Ascending aorta (tissue), 2 donors: ENCODE data around the gene MAP7D3. TPM values are rescaled to one million over a fixed set of nuclear protein-coding genes. Genes with fewer than 3 reads are reported as not detected.
A peak's percentile ranks its signal among the peaks of the same experiment; 100 is the strongest.

Experiments used
- DNase-seq, 2 donors: peaks; one replicate each; pipeline ENCODE4 v3.0.0-alpha.2; 2019; ENCODE audit warnings: low spot score in 2 of 2
- H3K27ac ChIP-seq, 2 donors: fragments of 200-600 bp; sonication (generic); one replicate each; pipeline ENCODE4 v1.5.1; 2016 to 2017; ENCODE audit warnings: mild to moderate bottlenecking in 1 of 2
- H3K27me3 ChIP-seq: fragments of 200-600 bp; sonication (generic); one replicate; pipeline ENCODE4 v1.5.1; 2017
- H3K36me3 ChIP-seq, 2 donors: fragments of 200-600 bp; sonication (generic); one replicate each; pipeline ENCODE4 v1.5.1; 2016
- H3K4me1 ChIP-seq, 2 donors: fragments of 200-600 bp; sonication (generic); one replicate each; pipeline ENCODE4 v1.5.1; 2016 to 2017; ENCODE audit warnings: mild to moderate bottlenecking in 1 of 2
- H3K4me3 ChIP-seq, 2 donors: fragments of 200-600 bp; sonication (generic); one replicate each; pipeline ENCODE4 v1.5.1; 2016 to 2017; ENCODE audit warnings: mild to moderate bottlenecking in 1 of 2
- H3K9me3 ChIP-seq, 2 donors: fragments of 200-600 bp; sonication (generic); one replicate each; pipeline ENCODE4 v1.5.1; 2016
- intact Hi-C: fragments of 100-400 bp; cut with DNase I; formaldehyde crosslinking; loops from one replicate; pipeline ENCODE4 v1.15.1; 2023
- total RNA-seq: library from RNA; depleted of rRNA; stranded (reverse); fragments of >200 nt; gene quantifications from one replicate; pipeline ENCODE4 v1.1.0, GENCODE V29; 2016
- TF ChIP-seq, protein P1 (sequence below), 3 experiments: fragments of 200-600 bp in 2 of 3; fragments of 450-650 bp in 1 of 3; sonication (generic) in 2 of 3; IDR thresholded peaks; one replicate each; pipeline ENCODE4 v1.5.1; 2016 to 2019; ENCODE audit warnings: antibody characterized with exemption in 3 of 3, mild to moderate bottlenecking in 1 of 3, moderate library complexity in 1 of 3

MAP7D3 gene
- total RNA-seq, 1 donor from 2014 or later: 7.9 TPM

DNA sequence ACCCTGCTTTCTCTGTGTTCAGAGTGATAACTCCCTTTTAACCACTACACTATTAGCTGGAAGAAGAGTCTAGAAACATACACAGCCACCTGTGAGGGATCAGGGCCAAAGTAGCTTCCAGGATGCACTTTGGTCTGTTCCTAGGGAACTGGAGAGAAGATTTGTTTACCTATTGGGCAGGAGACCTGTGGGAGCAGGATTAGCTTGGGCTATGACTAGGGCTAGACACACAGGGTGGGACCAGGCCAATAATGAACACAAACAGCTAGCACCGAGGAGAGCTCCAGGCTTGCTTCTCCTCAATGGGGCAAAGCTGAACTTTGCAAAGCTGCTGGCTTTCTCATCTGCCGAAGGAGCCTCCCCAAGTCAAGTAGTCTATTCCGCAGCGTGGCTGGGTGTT lies 24.4 kb upstream of the MAP7D3 start:
- Histone ChIP-seq H3K9me3 (no peaks in the 10 kb centered on the region), H3K4me3 (no peak overlapping the region), H3K36me3 (no peaks in the 10 kb centered on the region), H3K27ac (no peak overlapping the region), H3K4me1 (no peaks in the 10 kb centered on the region), H3K27me3 (no peaks in the 10 kb centered on the region)
- TF ChIP-seq, protein P1, sequence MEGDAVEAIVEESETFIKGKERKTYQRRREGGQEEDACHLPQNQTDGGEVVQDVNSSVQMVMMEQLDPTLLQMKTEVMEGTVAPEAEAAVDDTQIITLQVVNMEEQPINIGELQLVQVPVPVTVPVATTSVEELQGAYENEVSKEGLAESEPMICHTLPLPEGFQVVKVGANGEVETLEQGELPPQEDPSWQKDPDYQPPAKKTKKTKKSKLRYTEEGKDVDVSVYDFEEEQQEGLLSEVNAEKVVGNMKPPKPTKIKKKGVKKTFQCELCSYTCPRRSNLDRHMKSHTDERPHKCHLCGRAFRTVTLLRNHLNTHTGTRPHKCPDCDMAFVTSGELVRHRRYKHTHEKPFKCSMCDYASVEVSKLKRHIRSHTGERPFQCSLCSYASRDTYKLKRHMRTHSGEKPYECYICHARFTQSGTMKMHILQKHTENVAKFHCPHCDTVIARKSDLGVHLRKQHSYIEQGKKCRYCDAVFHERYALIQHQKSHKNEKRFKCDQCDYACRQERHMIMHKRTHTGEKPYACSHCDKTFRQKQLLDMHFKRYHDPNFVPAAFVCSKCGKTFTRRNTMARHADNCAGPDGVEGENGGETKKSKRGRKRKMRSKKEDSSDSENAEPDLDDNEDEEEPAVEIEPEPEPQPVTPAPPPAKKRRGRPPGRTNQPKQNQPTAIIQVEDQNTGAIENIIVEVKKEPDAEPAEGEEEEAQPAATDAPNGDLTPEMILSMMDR (IDR thresholded peaks at IDR 0.05): no peak
- DNase-seq: no peak
- intact Hi-C loops: no loop called here

DNA sequence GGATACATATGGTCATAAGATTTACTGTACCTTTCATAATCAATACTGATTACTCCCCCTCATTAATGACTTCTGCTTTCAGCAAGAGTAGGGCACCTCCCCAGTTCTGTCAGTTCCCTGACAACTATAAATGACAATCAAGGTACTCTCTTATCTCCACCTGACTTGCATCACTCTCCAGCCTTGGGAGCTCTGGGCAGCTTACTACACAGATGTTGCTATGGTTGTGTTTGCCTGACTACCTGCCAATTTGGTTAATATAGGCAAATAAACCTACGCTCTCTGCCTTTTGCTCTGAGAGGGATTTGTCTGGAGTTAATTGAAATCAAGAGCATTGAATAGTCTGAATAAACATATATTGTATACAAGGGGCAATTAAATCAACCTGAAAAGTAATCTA lies 22.8 kb upstream of the MAP7D3 start:
- Histone ChIP-seq H3K4me1 (no peaks in the 10 kb centered on the region), H3K27ac (no peak overlapping the region), H3K4me3 (no peak overlapping the region), H3K9me3 (no peaks in the 10 kb centered on the region), H3K36me3 (no peaks in the 10 kb centered on the region), H3K27me3 (no peaks in the 10 kb centered on the region)
- intact Hi-C loops: no loop called here
- no peak for DNase-seq
- TF ChIP-seq, protein P1 (IDR thresholded peaks at IDR 0.05): no peak

DNA sequence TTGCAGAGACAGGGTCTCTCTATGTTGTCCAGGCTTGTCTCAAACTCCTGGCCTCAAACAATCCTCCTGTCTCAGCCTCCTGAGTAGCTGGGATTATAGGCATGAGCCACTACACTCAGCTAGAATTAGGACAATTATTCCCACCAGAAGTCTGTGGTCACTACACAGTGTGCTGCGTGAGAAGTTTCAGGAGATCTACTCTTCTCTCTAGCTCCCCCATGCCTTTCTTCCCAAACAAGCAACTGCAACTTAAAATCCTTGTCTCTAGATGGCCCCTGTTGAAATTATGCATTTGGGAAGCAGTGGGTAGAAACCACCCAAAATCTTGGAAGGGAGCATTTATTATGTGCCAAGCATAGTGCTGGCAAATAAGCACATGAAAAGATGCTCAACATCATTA lies 21.1 kb upstream of the MAP7D3 start:
- intact Hi-C loops: no loop called here
- TF ChIP-seq, protein P1 (IDR thresholded peaks at IDR 0.05): peak in 1 of 3 experiments; percentile 11
- DNase-seq: no peak
- Histone ChIP-seq H3K27me3 (no peaks in the 10 kb centered on the region), H3K4me1 (no peaks in the 10 kb centered on the region), H3K36me3 (no peaks in the 10 kb centered on the region), H3K27ac (no peak overlapping the region), H3K4me3 (no peak overlapping the region), H3K9me3 (no peaks in the 10 kb centered on the region)

DNA sequence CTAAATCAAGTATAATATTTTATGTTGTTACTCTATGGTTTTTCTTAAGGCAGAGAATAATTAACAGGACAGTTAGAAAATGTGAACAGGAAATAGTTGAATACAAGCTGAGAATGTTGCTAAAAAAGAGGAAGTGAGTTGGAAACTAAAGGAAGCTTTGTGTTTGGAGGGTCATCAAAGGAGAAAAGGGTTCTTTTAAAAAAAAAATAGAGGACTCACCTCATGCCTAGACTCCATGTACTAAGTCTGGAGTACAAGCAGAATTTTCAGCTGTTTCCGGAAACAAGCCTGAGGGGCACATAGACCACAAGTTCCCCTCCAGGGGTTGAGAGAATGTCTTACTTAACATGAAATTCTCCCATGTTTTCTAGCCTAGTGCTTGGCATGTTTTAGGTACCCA lies 20.1 kb upstream of the MAP7D3 start:
- H3K4me1 ChIP-seq: no peaks in the 10 kb centered on the region
- DNase-seq: no peak
- H3K36me3 ChIP-seq: no peaks in the 10 kb centered on the region
- H3K9me3 ChIP-seq: no peaks in the 10 kb centered on the region
- TF ChIP-seq, protein P1 (IDR thresholded peaks at IDR 0.05): no peak
- intact Hi-C loops: no loop called here
- H3K27ac ChIP-seq: no peak overlapping the region
- no peaks in the 10 kb centered on the region for H3K27me3 ChIP-seq
- H3K4me3 ChIP-seq: no peak overlapping the region

DNA sequence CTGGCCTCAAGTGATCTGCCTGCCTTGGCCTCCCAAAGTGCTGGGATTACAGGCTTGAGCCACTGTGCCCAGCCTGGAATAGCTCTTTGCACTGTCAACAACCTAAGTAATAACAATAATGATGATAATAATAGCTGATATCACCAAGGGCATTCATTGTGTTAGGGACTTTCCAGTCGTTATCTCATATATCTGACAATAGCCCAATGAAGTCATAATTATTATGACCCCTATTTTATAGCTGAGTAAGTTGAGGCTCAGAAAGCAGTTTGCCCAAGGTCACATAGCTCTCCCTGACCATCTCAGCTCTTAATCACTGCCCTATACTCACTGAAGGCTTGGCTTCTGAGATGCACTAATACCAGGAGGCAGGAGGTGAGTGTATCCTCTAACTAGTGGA lies 18.7 kb upstream of the MAP7D3 start:
- intact Hi-C loops: loop anchor here (2.0 to 5.0 kb wide), 3 partner anchors 58 to 241 kb away; partner anchors contain the start of gene HTATSF1
- no peaks in the 10 kb centered on the region for H3K27me3 ChIP-seq
- H3K9me3 ChIP-seq: no peaks in the 10 kb centered on the region
- no peaks in the 10 kb centered on the region for H3K36me3 ChIP-seq
- H3K27ac ChIP-seq: no peak overlapping the region
- no peaks in the 10 kb centered on the region for H3K4me1 ChIP-seq
- TF ChIP-seq, protein P1 (IDR thresholded peaks at IDR 0.05): no peak
- no peak overlapping the region for H3K4me3 ChIP-seq
- no peak for DNase-seq
